GM12874 (cell line): Measurements from ENCODE around the gene TRIM59.
A peak's percentile ranks its signal among the peaks of the same experiment; 100 is the strongest.

Experiments
- CTCF ChIP-seq: IDR thresholded peaks from 2 replicates; pipeline ENCODE4 v1.5.1; 2011; ENCODE audit warnings: low read depth, mild to moderate bottlenecking, control low read depth, low read length, moderate library complexity; ENCODE audit not compliant: insufficient read depth

TRIM59 gene

GRCh38 chr3:160434071-160434470 is 15.5 kb downstream of the TRIM59 start:
- no peak for TF ChIP-seq CTCF

GRCh38 chr3:160427832-160428424 is 21.7 kb downstream of the TRIM59 start:
- TF ChIP-seq CTCF = no peak

- TF ChIP-seq CTCF = no peak
Measured at GRCh38 chr3:160417311-160417710, 32.3 kb downstream of the TRIM59 start.

GRCh38 chr3:160413613-160414248 is 35.9 kb downstream of the TRIM59 start:
- TF ChIP-seq CTCF = peak; percentile 69; the same call in 1 of the 2 replicates

- no peak for TF ChIP-seq CTCF
Measured at GRCh38 chr3:160412477-160412876, 37.1 kb downstream of the TRIM59 start.

- no peak for TF ChIP-seq CTCF
Measured at GRCh38 chr3:160409812-160410610, 39.6 kb downstream of the TRIM59 start.

- no peak for TF ChIP-seq CTCF
Measured at GRCh38 chr3:160403796-160404470, 45.7 kb downstream of the TRIM59 start.
